Neural progenitor cell (in vitro differentiated cells): Measurements from ENCODE around the gene POLR2E. TPM values are rescaled to one million over a fixed set of nuclear protein-coding genes. Genes with fewer than 3 reads are reported as not detected.

Source experiments
- DNase-seq: peaks from one replicate; pipeline ENCODE4 v3.0.0-alpha.2; 2016; ENCODE audit warnings: low spot score
- H2AFZ ChIP-seq: fragments of 200-600 bp; sonication (generic); replicated peaks from 2 replicates; pipeline ENCODE4 v1.6.1; 2016; ENCODE audit warnings: antibody characterized with exemption
- H3F3A ChIP-seq: fragments of 200-600 bp; sonication (generic); 2 replicates; pipeline ENCODE4 v1.6.1; 2016; ENCODE audit warnings: antibody characterized with exemption, low read depth
- H3K27ac ChIP-seq: fragments of 200-600 bp; sonication (generic); 2 replicates; pipeline ENCODE4 v1.5.1; 2016; ENCODE audit warnings: mild to moderate bottlenecking
- H3K27me3 ChIP-seq: fragments of 200-600 bp; sonication (generic); 2 replicates; pipeline ENCODE4 v1.6.1; 2016; ENCODE audit warnings: mild to moderate bottlenecking, moderate library complexity
- H3K36me3 ChIP-seq: fragments of 200-600 bp; sonication (generic); 2 replicates; pipeline ENCODE4 v1.5.1; 2016
- H3K4me1 ChIP-seq: fragments of 200-600 bp; sonication (generic); 2 replicates; pipeline ENCODE4 v1.6.1; 2016; ENCODE audit warnings: mixed run types
- H3K4me2 ChIP-seq: fragments of 200-600 bp; sonication (generic); 2 replicates; pipeline ENCODE4 v1.6.1; 2016
- H3K4me3 ChIP-seq: fragments of 200-600 bp; sonication (generic); 2 replicates; pipeline ENCODE4 v1.5.1; 2016
- H3K79me2 ChIP-seq: fragments of 200-600 bp; sonication (generic); 2 replicates; pipeline ENCODE4 v1.6.1; 2016; ENCODE audit warnings: low read depth
- H3K9ac ChIP-seq: fragments of 200-600 bp; sonication (generic); 2 replicates; pipeline ENCODE4 v1.6.1; 2016
- H3K9me3 ChIP-seq: fragments of 200-600 bp; sonication (generic); 2 replicates; pipeline ENCODE4 v1.5.1; 2016; ENCODE audit warnings: low read depth
- H4K20me1 ChIP-seq: fragments of 200-600 bp; sonication (generic); 2 replicates; pipeline ENCODE4 v1.6.1; 2016; ENCODE audit warnings: low read depth
- H3K27ac Mint-ChIP-seq: 3 replicates; pipeline ENCODE4 v1.8.0; 2021; ENCODE audit warnings: mixed read lengths
- H3K27me3 Mint-ChIP-seq: 2 replicates; pipeline ENCODE4 v1.8.0; 2022; ENCODE audit warnings: low read depth, mild to moderate bottlenecking, inconsistent platforms, moderate library complexity, mixed read lengths; ENCODE audit not compliant: insufficient read depth
- H3K36me3 Mint-ChIP-seq: 3 replicates; pipeline ENCODE4 v1.8.0; 2021; ENCODE audit warnings: mixed read lengths
- H3K4me1 Mint-ChIP-seq: 3 replicates; pipeline ENCODE4 v1.8.0; 2021; ENCODE audit warnings: mixed read lengths
- H3K4me3 Mint-ChIP-seq: 3 replicates; pipeline ENCODE4 v1.8.0; 2021; ENCODE audit warnings: mild to moderate bottlenecking, moderate library complexity, mixed read lengths
- H3K9me3 Mint-ChIP-seq: 3 replicates; pipeline ENCODE4 v1.8.0; 2020; ENCODE audit warnings: mixed read lengths
- CTCF ChIP-seq: fragments of 200-600 bp; sonication (generic); IDR thresholded peaks from 2 replicates; pipeline ENCODE4 v1.5.1; 2017; ENCODE audit warnings: antibody characterized with exemption, mild to moderate bottlenecking
- EZH2 ChIP-seq: fragments of 200-600 bp; sonication (generic); IDR thresholded peaks from 2 replicates; pipeline ENCODE4 v1.6.1; 2017; ENCODE audit warnings: antibody characterized with exemption, mild to moderate bottlenecking, moderate library complexity
- EZH2phosphoT487 ChIP-seq: fragments of 200-600 bp; sonication (generic); IDR thresholded peaks from 2 replicates; pipeline ENCODE4 v1.6.1; 2017; ENCODE audit warnings: antibody characterized with exemption
- total RNA-seq: library from RNA; depleted of rRNA; stranded (reverse); fragments of >200 nt; gene quantifications from 2 replicates; pipeline ENCODE4 v1.2.3, GENCODE V29; 2015; ENCODE audit warnings: low replicate concordance

The POLR2E gene
- total RNA-seq, 1 donor from 2014 or later = 98.8 TPM

GRCh38 chr19:1087813-1088415 lies 7.3 kb downstream of the POLR2E start:
- H3K27ac ChIP-seq = no peak overlapping the region
- Mint-ChIP-seq H3K9me3 (no peaks in the 10 kb centered on the region), H3K27me3 (peaks cover 2% of the 10 kb centered on the region), H3K4me1 (no peaks in the 10 kb centered on the region), H3K36me3 (peaks cover 7% of the 10 kb centered on the region), H3K4me3 (no peak overlapping the region), H3K27ac (no peak overlapping the region)
- H3K4me3 ChIP-seq = no peak overlapping the region
- H3K36me3 ChIP-seq = no peaks in the 10 kb centered on the region
- no peak for DNase-seq
- H3F3A ChIP-seq = peaks cover 9% of the 10 kb centered on the region
- H3K9me3 ChIP-seq = no peaks in the 10 kb centered on the region
- no peaks in the 10 kb centered on the region for H3K27me3 ChIP-seq
- no peak overlapping the region for H3K9ac ChIP-seq
- H2AFZ ChIP-seq = no peak overlapping the region
- peaks cover 3% of the 10 kb centered on the region for H3K79me2 ChIP-seq
- peaks cover 9% of the 10 kb centered on the region for H4K20me1 ChIP-seq
- peaks cover 2% of the 10 kb centered on the region for H3K4me1 ChIP-seq
- no peak overlapping the region for H3K4me2 ChIP-seq
- TF ChIP-seq EZH2 (no peak), CTCF (no peak), EZH2phosphoT487 (no peak)

GRCh38 chr19:1086613-1087012 lies 8.6 kb downstream of the POLR2E start:
- H3K27ac Mint-ChIP-seq = no peak overlapping the region
- H3K27me3 ChIP-seq = no peaks in the 10 kb centered on the region
- DNase-seq = no peak
- H3K4me1 ChIP-seq = peaks cover 7% of the 10 kb centered on the region
- no peak overlapping the region for H3K4me3 ChIP-seq
- H3K4me3 Mint-ChIP-seq = no peak overlapping the region
- peaks cover 2% of the 10 kb centered on the region for H3K27me3 Mint-ChIP-seq
- peaks cover 12% of the 10 kb centered on the region for H3F3A ChIP-seq
- no peaks in the 10 kb centered on the region for H3K79me2 ChIP-seq
- no peak overlapping the region for H3K27ac ChIP-seq
- H3K4me1 Mint-ChIP-seq = peaks cover 2% of the 10 kb centered on the region
- H4K20me1 ChIP-seq = peaks cover 14% of the 10 kb centered on the region
- no peak overlapping the region for H2AFZ ChIP-seq
- no peak overlapping the region for H3K4me2 ChIP-seq
- peaks cover 7% of the 10 kb centered on the region for H3K36me3 Mint-ChIP-seq
- no peaks in the 10 kb centered on the region for H3K9me3 Mint-ChIP-seq
- no peaks in the 10 kb centered on the region for H3K9me3 ChIP-seq
- TF ChIP-seq CTCF (no peak), EZH2 (no peak), EZH2phosphoT487 (no peak)
- no peak overlapping the region for H3K9ac ChIP-seq
- no peaks in the 10 kb centered on the region for H3K36me3 ChIP-seq

GRCh38 chr19:1085676-1086442 lies 9.3 kb downstream of the POLR2E start:
- peaks cover 10% of the 10 kb centered on the region for H3K4me1 ChIP-seq

More at GRCh38 chr19:1085676-1086442, 9.3 kb downstream of the POLR2E start:
- Histone ChIP-seq H3K9ac (no peak overlapping the region), H3F3A (peaks cover 20% of the 10 kb centered on the region), H3K36me3 (no peaks in the 10 kb centered on the region), H3K4me3 (no peak overlapping the region), H2AFZ (no peak overlapping the region), H4K20me1 (peaks cover 21% of the 10 kb centered on the region), H3K79me2 (no peaks in the 10 kb centered on the region), H3K27ac (no peak overlapping the region), H3K4me2 (no peak overlapping the region), H3K9me3 (no peaks in the 10 kb centered on the region), H3K27me3 (peaks cover 4% of the 10 kb centered on the region)
- peaks cover 2% of the 10 kb centered on the region for H3K4me1 Mint-ChIP-seq
- no peaks in the 10 kb centered on the region for H3K9me3 Mint-ChIP-seq
- TF ChIP-seq EZH2 = no peak
- no peak for TF ChIP-seq CTCF
- TF ChIP-seq EZH2phosphoT487 = no peak
- DNase-seq = no peak
- no peak overlapping the region for H3K4me3 Mint-ChIP-seq
- H3K27me3 Mint-ChIP-seq = peaks cover 2% of the 10 kb centered on the region
- no peak overlapping the region for H3K27ac Mint-ChIP-seq
- peaks cover 7% of the 10 kb centered on the region for H3K36me3 Mint-ChIP-seq
